22Rv1 (cell line): ENCODE results near the gene PTGES3.

Experiments used
- ZFX ChIP-seq: fragments of 450-650 bp; IDR thresholded peaks from 2 replicates; pipeline ENCODE4 v1.6.1; 2017; ENCODE audit warnings: antibody characterized with exemption, borderline replicate concordance
- TF ChIP-seq, protein P1 (sequence below): fragments of 450-650 bp; IDR thresholded peaks from 2 replicates; pipeline ENCODE4 v1.5.1; 2017; ENCODE audit warnings: mild to moderate bottlenecking

DNA sequence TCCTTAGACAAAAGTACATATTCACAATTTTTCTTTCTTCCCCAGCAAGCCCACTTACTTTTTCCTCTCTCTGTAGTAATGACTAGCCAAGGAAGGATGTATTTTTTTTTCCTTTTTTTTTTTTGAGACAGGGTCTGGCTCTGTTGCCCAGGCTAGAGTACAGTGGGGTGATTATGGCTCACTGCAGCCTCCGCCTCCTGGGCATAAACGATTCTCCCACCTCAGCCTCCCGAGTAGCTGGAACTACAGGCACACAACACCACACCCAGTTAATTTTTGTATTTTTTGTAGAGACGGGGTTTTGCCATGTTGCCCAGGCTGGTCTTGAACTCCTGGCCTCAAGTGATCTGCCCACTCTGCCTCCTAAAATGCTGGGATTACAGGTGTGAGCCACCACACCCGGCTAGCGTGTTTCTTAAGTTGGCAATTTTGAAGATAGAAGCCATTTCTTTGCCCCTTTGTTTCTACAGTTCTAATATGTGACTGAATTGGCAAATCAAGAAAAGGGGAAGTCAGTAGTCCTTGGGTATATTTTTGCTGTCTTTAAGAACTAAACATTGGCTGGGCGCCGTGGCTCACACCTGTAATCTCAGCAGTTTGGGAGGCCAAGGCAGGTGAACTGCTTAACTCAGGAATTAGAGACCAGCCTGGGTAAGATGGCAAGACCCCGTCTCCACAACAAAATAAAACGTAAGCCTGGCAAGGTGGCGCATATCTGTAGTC lies 40.2 kb upstream of the PTGES3 start:
- TF ChIP-seq, protein P1, sequence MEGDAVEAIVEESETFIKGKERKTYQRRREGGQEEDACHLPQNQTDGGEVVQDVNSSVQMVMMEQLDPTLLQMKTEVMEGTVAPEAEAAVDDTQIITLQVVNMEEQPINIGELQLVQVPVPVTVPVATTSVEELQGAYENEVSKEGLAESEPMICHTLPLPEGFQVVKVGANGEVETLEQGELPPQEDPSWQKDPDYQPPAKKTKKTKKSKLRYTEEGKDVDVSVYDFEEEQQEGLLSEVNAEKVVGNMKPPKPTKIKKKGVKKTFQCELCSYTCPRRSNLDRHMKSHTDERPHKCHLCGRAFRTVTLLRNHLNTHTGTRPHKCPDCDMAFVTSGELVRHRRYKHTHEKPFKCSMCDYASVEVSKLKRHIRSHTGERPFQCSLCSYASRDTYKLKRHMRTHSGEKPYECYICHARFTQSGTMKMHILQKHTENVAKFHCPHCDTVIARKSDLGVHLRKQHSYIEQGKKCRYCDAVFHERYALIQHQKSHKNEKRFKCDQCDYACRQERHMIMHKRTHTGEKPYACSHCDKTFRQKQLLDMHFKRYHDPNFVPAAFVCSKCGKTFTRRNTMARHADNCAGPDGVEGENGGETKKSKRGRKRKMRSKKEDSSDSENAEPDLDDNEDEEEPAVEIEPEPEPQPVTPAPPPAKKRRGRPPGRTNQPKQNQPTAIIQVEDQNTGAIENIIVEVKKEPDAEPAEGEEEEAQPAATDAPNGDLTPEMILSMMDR, result no peak
- no peak for TF ChIP-seq ZFX
